GM23248 (cell line): ENCODE measurements around the gene ENOX1. TPM values are rescaled to one million over a fixed set of nuclear protein-coding genes. Genes with fewer than 3 reads are reported as not detected.

ENCODE experiments used
- DNase-seq: peaks from one replicate; pipeline ENCODE4 v3.0.0-alpha.2; 2015
- H2AFZ ChIP-seq: fragments of 200-600 bp; sonication (generic); 2 replicates; pipeline ENCODE4 v1.6.1; 2016; ENCODE audit warnings: antibody characterized with exemption
- H3F3A ChIP-seq: fragments of 200-600 bp; sonication (generic); 2 replicates; pipeline ENCODE4 v1.6.1; 2016; ENCODE audit warnings: mild to moderate bottlenecking, antibody characterized with exemption, mixed run types; ENCODE audit not compliant: insufficient read depth
- H3K27ac ChIP-seq: fragments of 200-600 bp; sonication (generic); 2 replicates; pipeline ENCODE4 v1.5.1; 2016; ENCODE audit warnings: mild to moderate bottlenecking
- H3K27me3 ChIP-seq: fragments of 200-600 bp; sonication (generic); replicated peaks from 2 replicates; pipeline ENCODE4 v1.6.1; 2016; ENCODE audit warnings: mild to moderate bottlenecking; ENCODE audit not compliant: insufficient read depth
- H3K36me3 ChIP-seq: fragments of 200-600 bp; sonication (generic); 2 replicates; pipeline ENCODE4 v1.6.1; 2016; ENCODE audit warnings: low read depth, mild to moderate bottlenecking
- H3K4me1 ChIP-seq: fragments of 200-600 bp; sonication (generic); 2 replicates; pipeline ENCODE4 v1.6.1; 2016; ENCODE audit warnings: mild to moderate bottlenecking; ENCODE audit not compliant: insufficient read depth
- H3K4me2 ChIP-seq: fragments of 200-600 bp; sonication (generic); one replicate; pipeline ENCODE4 v1.6.1; 2016; ENCODE audit warnings: mild to moderate bottlenecking; ENCODE audit not compliant: unreplicated experiment
- H3K4me3 ChIP-seq: fragments of 200-600 bp; sonication (generic); 2 replicates; pipeline ENCODE4 v1.5.1; 2016; ENCODE audit warnings: mild to moderate bottlenecking
- H3K79me2 ChIP-seq: fragments of 200-600 bp; sonication (generic); 2 replicates; pipeline ENCODE4 v1.6.1; 2016; ENCODE audit warnings: mild to moderate bottlenecking; ENCODE audit not compliant: insufficient read depth
- H3K9ac ChIP-seq: fragments of 200-600 bp; sonication (generic); 2 replicates; pipeline ENCODE4 v1.6.1; 2016; ENCODE audit warnings: mild to moderate bottlenecking
- H3K9me2 ChIP-seq: fragments of 200-600 bp; sonication (generic); 2 replicates; pipeline ENCODE4 v1.6.1; 2016; ENCODE audit warnings: mixed run types, mild to moderate bottlenecking, moderate library complexity; ENCODE audit not compliant: insufficient read depth
- H3K9me3 ChIP-seq: fragments of 200-600 bp; sonication (generic); one replicate; pipeline ENCODE4 v1.6.1; 2017; ENCODE audit warnings: low read depth
- H4K20me1 ChIP-seq: fragments of 200-600 bp; sonication (generic); 2 replicates; pipeline ENCODE4 v1.6.0; 2016; ENCODE audit not compliant: insufficient read depth
- EZH2 ChIP-seq: fragments of 200-600 bp; sonication (generic); IDR thresholded peaks from 2 replicates; pipeline ENCODE4 v1.6.1; 2018; ENCODE audit warnings: antibody characterized with exemption, mild to moderate bottlenecking; ENCODE audit not compliant: insufficient read depth, poor library complexity, severe bottlenecking
- EZH2phosphoT487 ChIP-seq: fragments of 200-600 bp; sonication (generic); IDR thresholded peaks from 2 replicates; pipeline ENCODE4 v1.6.1; 2018; ENCODE audit warnings: antibody characterized with exemption, moderate library complexity, mild to moderate bottlenecking, low read depth; ENCODE audit not compliant: insufficient read depth
- WGBS, 2 experiments: methylation state at CpG; one replicate each; pipeline ENCODE4 v1.1.6; 2015 to 2017; ENCODE audit warnings: low lambda C conversion rate in 2 of 2, low coverage in 1 of 2; ENCODE audit errors: missing lambda C conversion rate in 2 of 2; 5-methylcytosine and 5-hydroxymethylcytosine counted together
- in situ Hi-C: fragments of 300-500 bp; cut with MboI; formaldehyde crosslinking; loops from 2 replicates; pipeline ENCODE4 v1.15.0; 2020
- polyA plus RNA-seq: library from polyadenylated mRNA; unstranded; fragments of >200 nt; fragmentation: Nextera tagmentation; extraction: Ambion mirVana; gene quantifications from 2 replicates; pipeline ENCODE4 v1.2.1, GENCODE V29; 2016
- total RNA-seq: library from RNA; depleted of rRNA; stranded (reverse); fragments of >200 nt; shearing (Covaris generic); gene quantifications from 2 replicates; pipeline ENCODE4 v1.2.3, GENCODE V29; 2014

ENOX1 gene
- total and polyA plus RNA-seq, 2 experiments from 2014 or later, result 1.8 to 3.2 TPM

DNA sequence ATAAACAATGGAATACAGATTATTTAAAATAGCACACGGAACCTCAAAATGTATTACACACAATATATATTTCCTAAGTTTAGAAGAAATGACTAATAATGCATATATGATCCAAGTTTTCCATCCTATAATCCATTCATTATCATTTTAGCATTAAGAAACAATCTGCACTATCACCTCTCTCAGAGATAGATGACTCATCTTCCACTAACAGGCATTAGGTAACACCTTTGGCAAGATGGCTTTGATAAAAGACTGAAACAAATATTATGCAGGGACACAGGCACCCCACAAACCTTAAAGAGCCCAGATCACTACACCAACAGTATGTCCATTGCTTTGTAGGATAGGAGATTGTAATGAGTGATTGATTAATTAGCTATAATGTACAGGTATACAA, 4.1 kb downstream of the ENOX1 start:
- H3K4me1 ChIP-seq, result no peaks in the 10 kb centered on the region
- peak; percentile 13 for DNase-seq
- TF ChIP-seq EZH2, result no peak
- no peak for TF ChIP-seq EZH2phosphoT487
- peaks cover 19% of the 10 kb centered on the region; the same call in 1 of the 2 replicates for H3F3A ChIP-seq
- H3K27me3 ChIP-seq, result no peaks in the 10 kb centered on the region
- H2AFZ ChIP-seq, result no peak overlapping the region
- no peaks in the 10 kb centered on the region for H3K79me2 ChIP-seq
- H3K9me2 ChIP-seq, result no peaks in the 10 kb centered on the region
- no peaks in the 10 kb centered on the region for H4K20me1 ChIP-seq
- no peak overlapping the region for H3K4me3 ChIP-seq
- H3K9me3 ChIP-seq, result no peaks in the 10 kb centered on the region
- H3K36me3 ChIP-seq, result no peaks in the 10 kb centered on the region
- in situ Hi-C loops, result loop anchor here (25.0 kb wide), 2 partner anchors 470 to 695 kb away; no protein-coding TSS in a partner anchor
- no peak overlapping the region for H3K9ac ChIP-seq
- no peak overlapping the region for H3K4me2 ChIP-seq
- H3K27ac ChIP-seq, result no peak overlapping the region
- 95 to 100% methylated on average over 1 of the region's 1 CpG for WGBS, 2 experiments

GRCh38 chr13:43780666-43781065, 6.1 kb downstream of the ENOX1 start:
- H3K27ac ChIP-seq, result no peak overlapping the region
- in situ Hi-C loops, result loop anchor here (25.0 kb wide), 2 partner anchors 468 to 693 kb away; no protein-coding TSS in a partner anchor

DNA sequence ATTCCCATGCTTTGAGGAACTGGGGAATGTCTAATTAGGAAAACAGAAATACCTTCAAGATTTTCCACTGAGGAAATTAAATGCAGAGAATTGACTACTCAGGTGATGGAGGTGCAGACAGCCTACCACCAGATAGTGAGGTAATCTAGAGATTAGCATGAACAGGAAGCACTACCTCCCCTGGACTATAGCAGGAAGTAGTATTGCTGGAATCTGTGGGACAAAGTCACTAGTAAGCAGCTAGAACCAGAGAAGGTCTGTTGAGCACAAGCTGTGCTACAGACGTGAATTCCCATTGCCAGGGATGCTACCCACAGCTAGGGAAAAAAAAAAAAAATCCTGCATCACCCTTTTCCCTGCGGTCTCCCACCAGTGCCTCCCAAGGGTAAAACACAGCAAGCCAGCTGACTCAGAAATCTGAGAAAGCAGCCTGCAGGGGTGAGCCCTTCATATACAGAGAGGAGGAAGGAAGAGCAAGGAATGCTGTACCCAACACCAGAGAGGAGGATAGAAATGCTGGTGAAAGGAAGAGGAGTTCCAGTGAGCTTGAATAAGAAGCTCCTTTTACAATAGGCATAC, 10.2 kb downstream of the ENOX1 start:
- Histone ChIP-seq H3K4me3 (no peak overlapping the region), H3K9ac (no peak overlapping the region), H2AFZ (no peak overlapping the region), H3F3A (no peaks in the 10 kb centered on the region), H3K9me2 (no peaks in the 10 kb centered on the region), H3K4me1 (no peaks in the 10 kb centered on the region), H3K9me3 (no peaks in the 10 kb centered on the region), H3K27ac (no peak overlapping the region), H4K20me1 (no peaks in the 10 kb centered on the region), H3K27me3 (no peaks in the 10 kb centered on the region), H3K4me2 (no peak overlapping the region), H3K79me2 (no peaks in the 10 kb centered on the region), H3K36me3 (no peaks in the 10 kb centered on the region)
- in situ Hi-C loops, result loop anchor here (25.0 kb wide), 2 partner anchors 464 to 689 kb away; no protein-coding TSS in a partner anchor
- WGBS, 2 experiments, result 61 to 70% methylated on average over 2 of the region's 2 CpGs
- TF ChIP-seq EZH2, result no peak
- no peak for TF ChIP-seq EZH2phosphoT487
- DNase-seq, result no peak

More at GRCh38 chr13:43780666-43781065, 6.1 kb downstream of the ENOX1 start:
- H3K4me1 ChIP-seq, result no peaks in the 10 kb centered on the region
- no peaks in the 10 kb centered on the region for H4K20me1 ChIP-seq
- no peaks in the 10 kb centered on the region for H3K79me2 ChIP-seq
- H3K9me3 ChIP-seq, result no peaks in the 10 kb centered on the region
- peaks cover 19% of the 10 kb centered on the region; the same call in 1 of the 2 replicates for H3F3A ChIP-seq
- no peaks in the 10 kb centered on the region for H3K36me3 ChIP-seq
- H3K9me2 ChIP-seq, result no peaks in the 10 kb centered on the region
- H3K4me2 ChIP-seq, result no peak overlapping the region
- H3K4me3 ChIP-seq, result no peak overlapping the region
- no peak for DNase-seq
- no peaks in the 10 kb centered on the region for H3K27me3 ChIP-seq
- no peak overlapping the region for H2AFZ ChIP-seq
- no peak overlapping the region for H3K9ac ChIP-seq
- TF ChIP-seq EZH2, result no peak
- no peak for TF ChIP-seq EZH2phosphoT487

DNA sequence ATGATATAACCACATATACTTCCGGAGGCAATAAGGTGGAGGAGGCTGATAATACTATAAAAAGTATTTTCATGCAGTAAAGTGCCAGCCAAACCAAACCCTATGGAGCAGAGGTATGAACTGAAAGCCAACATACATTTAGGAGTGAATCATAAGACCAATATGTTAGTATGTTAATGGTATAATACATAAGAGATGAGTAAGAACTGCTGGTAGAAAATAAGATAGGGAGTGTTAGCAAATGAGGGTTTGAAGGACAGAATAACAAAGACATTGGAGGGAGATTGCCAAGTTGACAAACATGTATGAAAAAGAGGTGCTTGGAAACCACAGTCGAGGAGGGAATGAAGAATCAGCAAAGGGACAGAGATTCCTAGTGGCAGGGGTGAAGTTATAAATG, 10.8 kb downstream of the ENOX1 start:
- no peak overlapping the region for H3K4me3 ChIP-seq
- no peaks in the 10 kb centered on the region for H3K27me3 ChIP-seq
- H3K27ac ChIP-seq, result no peak overlapping the region
- no peaks in the 10 kb centered on the region for H3K9me3 ChIP-seq
- no peak overlapping the region for H3K4me2 ChIP-seq
- no peaks in the 10 kb centered on the region for H3K9me2 ChIP-seq
- H2AFZ ChIP-seq, result no peak overlapping the region
- H4K20me1 ChIP-seq, result no peaks in the 10 kb centered on the region
- H3K36me3 ChIP-seq, result no peaks in the 10 kb centered on the region
- DNase-seq, result no peak
- in situ Hi-C loops, result loop anchor here (25.0 kb wide), 2 partner anchors 464 to 689 kb away; no protein-coding TSS in a partner anchor
- 57 to 59% methylated on average over 2 of the region's 2 CpGs for WGBS, 2 experiments
- no peaks in the 10 kb centered on the region for H3K4me1 ChIP-seq
- no peaks in the 10 kb centered on the region for H3F3A ChIP-seq
- TF ChIP-seq EZH2phosphoT487 (no peak), EZH2 (no peak)
- H3K79me2 ChIP-seq, result no peaks in the 10 kb centered on the region
- no peak overlapping the region for H3K9ac ChIP-seq

DNA sequence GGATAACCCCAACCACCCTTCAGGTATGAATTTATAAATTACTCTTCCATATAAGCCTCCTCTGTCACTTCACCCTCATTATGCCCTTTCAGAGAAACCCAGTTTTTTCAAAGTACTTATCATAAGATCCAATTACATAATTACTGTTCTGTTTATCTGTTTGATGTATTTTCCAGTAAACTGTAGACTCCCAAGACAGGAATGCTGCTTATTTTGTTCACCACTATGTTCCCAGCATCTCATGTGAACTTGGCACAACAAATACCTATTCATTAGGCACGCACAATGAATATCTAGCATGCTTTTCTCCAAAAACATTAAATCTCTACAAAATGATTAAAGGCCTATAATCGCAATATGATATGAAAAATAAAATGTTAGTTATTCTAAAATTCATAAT, 13.2 kb downstream of the ENOX1 start:
- no peaks in the 10 kb centered on the region for H3F3A ChIP-seq
- H3K4me2 ChIP-seq, result no peak overlapping the region
- no peak for DNase-seq
- H3K27me3 ChIP-seq, result no peaks in the 10 kb centered on the region
- TF ChIP-seq EZH2, result no peak
- H3K4me3 ChIP-seq, result no peak overlapping the region
- H4K20me1 ChIP-seq, result no peaks in the 10 kb centered on the region
- no peaks in the 10 kb centered on the region for H3K9me3 ChIP-seq
- no peaks in the 10 kb centered on the region; the same call in 1 of the 2 replicates for H3K9me2 ChIP-seq
- in situ Hi-C loops, result no loop called here
- H3K9ac ChIP-seq, result no peak overlapping the region
- WGBS, 2 experiments, result 55 to 74% methylated on average over 2 of the region's 2 CpGs
- no peak overlapping the region for H3K27ac ChIP-seq
- H2AFZ ChIP-seq, result no peak overlapping the region
- H3K36me3 ChIP-seq, result no peaks in the 10 kb centered on the region
- no peaks in the 10 kb centered on the region for H3K79me2 ChIP-seq
- no peaks in the 10 kb centered on the region for H3K4me1 ChIP-seq
